GM23338 (cell line): ENCODE data around the gene FTO.

ENCODE experiments used
- POLR2AphosphoS5 ChIP-seq: IDR thresholded peaks from 2 replicates; pipeline ENCODE4 v1.6.1; 2016; ENCODE audit warnings: antibody characterized with exemption, low read depth
- REST ChIP-seq: IDR thresholded peaks from one replicate; pipeline ENCODE4 v1.6.1; 2018; ENCODE audit warnings: antibody characterized with exemption; ENCODE audit not compliant: unreplicated experiment
- TF ChIP-seq, protein P1 (sequence below), 2 experiments: fragments of 200-600 bp in 1 of 2; sonication (generic) in 1 of 2; conservative IDR thresholded peaks; 2 replicates each; pipeline versions ENCODE4 v1.5.1 to v1.6.1; 2016 to 2017; ENCODE audit warnings: antibody characterized with exemption in 2 of 2, low read depth in 2 of 2, mild to moderate bottlenecking in 2 of 2, moderate library complexity in 1 of 2

- no peak for TF ChIP-seq POLR2AphosphoS5
- TF ChIP-seq, protein P1, sequence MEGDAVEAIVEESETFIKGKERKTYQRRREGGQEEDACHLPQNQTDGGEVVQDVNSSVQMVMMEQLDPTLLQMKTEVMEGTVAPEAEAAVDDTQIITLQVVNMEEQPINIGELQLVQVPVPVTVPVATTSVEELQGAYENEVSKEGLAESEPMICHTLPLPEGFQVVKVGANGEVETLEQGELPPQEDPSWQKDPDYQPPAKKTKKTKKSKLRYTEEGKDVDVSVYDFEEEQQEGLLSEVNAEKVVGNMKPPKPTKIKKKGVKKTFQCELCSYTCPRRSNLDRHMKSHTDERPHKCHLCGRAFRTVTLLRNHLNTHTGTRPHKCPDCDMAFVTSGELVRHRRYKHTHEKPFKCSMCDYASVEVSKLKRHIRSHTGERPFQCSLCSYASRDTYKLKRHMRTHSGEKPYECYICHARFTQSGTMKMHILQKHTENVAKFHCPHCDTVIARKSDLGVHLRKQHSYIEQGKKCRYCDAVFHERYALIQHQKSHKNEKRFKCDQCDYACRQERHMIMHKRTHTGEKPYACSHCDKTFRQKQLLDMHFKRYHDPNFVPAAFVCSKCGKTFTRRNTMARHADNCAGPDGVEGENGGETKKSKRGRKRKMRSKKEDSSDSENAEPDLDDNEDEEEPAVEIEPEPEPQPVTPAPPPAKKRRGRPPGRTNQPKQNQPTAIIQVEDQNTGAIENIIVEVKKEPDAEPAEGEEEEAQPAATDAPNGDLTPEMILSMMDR (conservative IDR thresholded peaks at IDR 0.05; ENCODE audit: low read depth in 2 of 2): no peak
- no peak for TF ChIP-seq REST
These were observed 109.0 kb downstream of the FTO start for GRCh38 chr16:53812914-53813313.
